ENCODE data around the gene TMEM132E. TPM values are rescaled to one million over a fixed set of nuclear protein-coding genes. Genes with fewer than 3 reads are reported as not detected.

TMEM132E gene
- total and polyA plus RNA-seq, 10 of the 15 experiments (the other 5 are each of a cell fraction or from before 2014, with no cell fraction given), result not detected

DNA sequence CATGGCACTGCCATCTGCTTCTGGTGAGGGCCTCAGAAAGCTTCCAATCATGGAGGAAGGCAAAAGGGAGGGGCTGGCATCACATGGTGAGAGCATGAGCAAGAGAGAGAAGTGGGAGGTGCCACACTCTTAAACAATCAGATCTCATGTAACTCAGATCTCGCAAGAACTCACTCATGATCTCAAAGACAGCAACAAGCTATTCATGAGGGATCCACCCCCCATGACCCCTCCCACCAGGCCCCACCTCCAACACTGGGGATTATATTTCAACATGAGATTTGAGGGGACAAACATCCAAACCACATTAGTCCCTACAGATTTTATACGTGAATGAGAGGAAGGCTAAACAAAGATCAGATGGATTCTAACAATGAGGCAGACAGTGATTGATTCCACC, 8.9 kb upstream of the TMEM132E start:
- no peak for ATAC-seq
- POLR2A ChIA-PET, result no interaction called here

More for the DNA sequence above, 8.9 kb upstream of the TMEM132E start:
- CTCF ChIA-PET, result interaction anchor here (1.9 kb wide), 1 partner anchor 17 kb away, joined by 5 read pairs; no protein-coding TSS in a partner anchor
- intact Hi-C loops (cut with micrococcal nuclease; ENCODE audit: unreplicated experiment) (no loop called here), in situ Hi-C loops (cut with MboI) (no loop called here)
- WGBS (ENCODE audit: insufficient coverage, insufficient replicate concordance, low lambda C conversion rate, missing lambda C conversion rate), result 8% methylated on average over 2 of the region's 2 CpGs
- RAD21 ChIA-PET (ENCODE audit: unreplicated experiment), result no interaction called here
- DNase-seq (ENCODE audit: low read depth, low spot score) (no peak), FAIRE-seq (no peak)
- H3K4me3 ChIP-seq, result no peak overlapping the region
- peaks cover 0 to 5% of the 10 kb centered on the region in 2 experiments; a peak in 1 of 4 replicates for H3K27me3 ChIP-seq (replicated peaks in 1 of 2; ENCODE audit: control insufficient read depth in 2 of 2, insufficient read depth in 2 of 2, low read length in 1 of 2)
- no peak overlapping the region for H3K27ac ChIP-seq (ENCODE audit: control insufficient read depth, insufficient read depth)
- H3K9me3 ChIP-seq (replicated peaks; ENCODE audit: control insufficient read depth, insufficient read depth, low read length), result no peaks in the 10 kb centered on the region
- H2AFZ ChIP-seq (ENCODE audit: control insufficient read depth, low read depth, low read length), result no peak overlapping the region
- TF ChIP-seq TCF12 (IDR thresholded peaks at IDR 0.05; ENCODE audit: low read depth, low read length) (no peak), EGR1 (IDR thresholded peaks at IDR 0.05; ENCODE audit: borderline replicate concordance in 1 of 2, low read depth in 2 of 2, low read length in 2 of 2) (no peak), IRF4 (IDR thresholded peaks at IDR 0.05; ENCODE audit: low read depth, low read length) (no peak), GABPA (IDR thresholded peaks at IDR 0.05; ENCODE audit: low read depth) (no peak), ZNF622 (IDR thresholded peaks at IDR 0.05) (no peak), HCFC1 (IDR thresholded peaks at IDR 0.05; ENCODE audit: low read length) (no peak), TAF1 (IDR thresholded peaks at IDR 0.05; ENCODE audit: borderline replicate concordance, low read depth, low read length) (no peak), ATF7 (IDR thresholded peaks at IDR 0.05; ENCODE audit: low read depth) (no peak), SREBF1 (IDR thresholded peaks at IDR 0.05; ENCODE audit: low read length) (no peak), RELA (IDR thresholded peaks at IDR 0.05; ENCODE audit: borderline replicate concordance, partially characterized antibody) (no peak)
- TF ChIP-seq, protein P1, sequence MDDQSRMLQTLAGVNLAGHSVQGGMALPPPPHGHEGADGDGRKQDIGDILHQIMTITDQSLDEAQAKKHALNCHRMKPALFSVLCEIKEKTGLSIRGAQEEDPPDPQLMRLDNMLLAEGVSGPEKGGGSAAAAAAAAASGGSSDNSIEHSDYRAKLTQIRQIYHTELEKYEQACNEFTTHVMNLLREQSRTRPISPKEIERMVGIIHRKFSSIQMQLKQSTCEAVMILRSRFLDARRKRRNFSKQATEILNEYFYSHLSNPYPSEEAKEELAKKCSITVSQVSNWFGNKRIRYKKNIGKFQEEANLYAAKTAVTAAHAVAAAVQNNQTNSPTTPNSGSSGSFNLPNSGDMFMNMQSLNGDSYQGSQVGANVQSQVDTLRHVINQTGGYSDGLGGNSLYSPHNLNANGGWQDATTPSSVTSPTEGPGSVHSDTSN (IDR thresholded peaks at IDR 0.05; ENCODE audit: insufficient replicate concordance, low read depth, low read length), result no peak
- TF ChIP-seq, protein P2, sequence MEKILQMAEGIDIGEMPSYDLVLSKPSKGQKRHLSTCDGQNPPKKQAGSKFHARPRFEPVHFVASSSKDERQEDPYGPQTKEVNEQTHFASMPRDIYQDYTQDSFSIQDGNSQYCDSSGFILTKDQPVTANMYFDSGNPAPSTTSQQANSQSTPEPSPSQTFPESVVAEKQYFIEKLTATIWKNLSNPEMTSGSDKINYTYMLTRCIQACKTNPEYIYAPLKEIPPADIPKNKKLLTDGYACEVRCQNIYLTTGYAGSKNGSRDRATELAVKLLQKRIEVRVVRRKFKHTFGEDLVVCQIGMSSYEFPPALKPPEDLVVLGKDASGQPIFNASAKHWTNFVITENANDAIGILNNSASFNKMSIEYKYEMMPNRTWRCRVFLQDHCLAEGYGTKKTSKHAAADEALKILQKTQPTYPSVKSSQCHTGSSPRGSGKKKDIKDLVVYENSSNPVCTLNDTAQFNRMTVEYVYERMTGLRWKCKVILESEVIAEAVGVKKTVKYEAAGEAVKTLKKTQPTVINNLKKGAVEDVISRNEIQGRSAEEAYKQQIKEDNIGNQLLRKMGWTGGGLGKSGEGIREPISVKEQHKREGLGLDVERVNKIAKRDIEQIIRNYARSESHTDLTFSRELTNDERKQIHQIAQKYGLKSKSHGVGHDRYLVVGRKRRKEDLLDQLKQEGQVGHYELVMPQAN (conservative IDR thresholded peaks at IDR 0.05), result no peak
- SMC1A ChIA-PET (ENCODE audit: uncharacterized antibody, unreplicated experiment), result no interaction called here
- H3K79me2 ChIP-seq (ENCODE audit: control insufficient read depth, insufficient read depth, low read length), result no peaks in the 10 kb centered on the region
- H3K9ac ChIP-seq (ENCODE audit: control insufficient read depth, insufficient read depth, low read length), result no peak overlapping the region
- no peaks in the 10 kb centered on the region for H3K36me3 ChIP-seq (ENCODE audit: control insufficient read depth in 2 of 2, insufficient read depth in 2 of 2, low read length in 1 of 2)
- no peaks in the 10 kb centered on the region for H4K20me1 ChIP-seq (ENCODE audit: control insufficient read depth, insufficient read depth)
- H3K4me2 ChIP-seq (ENCODE audit: control insufficient read depth, insufficient read depth), result no peak overlapping the region
- no TSS peak for BruUV-seq (replicated peaks)
- no peaks in the 10 kb centered on the region for H3K4me1 ChIP-seq (ENCODE audit: control insufficient read depth, insufficient read depth, low read length)

Data from GM12878 (cell line).